HG03460 (cell line): ENCODE data around the gene NOTCH3.

Experiments used
- ATAC-seq: cut with Tn5 transposase; IDR thresholded peaks from one replicate; pipeline ENCODE4 v1.9.1; 2021; ENCODE audit not compliant: unreplicated experiment

Gene NOTCH3

GRCh38 chr19:15169541-15170285 lies 31.1 kb downstream of the NOTCH3 start:
- no peak for ATAC-seq

GRCh38 chr19:15166700-15167099 lies 34.1 kb downstream of the NOTCH3 start:
- no peak for ATAC-seq

- no peak for ATAC-seq
Observed at GRCh38 chr19:15161028-15161984, 39.5 kb downstream of the NOTCH3 start.

- no peak for ATAC-seq
Observed at GRCh38 chr19:15159251-15159650, 41.5 kb downstream of the NOTCH3 start.

GRCh38 chr19:15156391-15156790 lies 44.4 kb downstream of the NOTCH3 start:
- ATAC-seq = no peak

- no peak for ATAC-seq
Observed at GRCh38 chr19:15155296-15155695, 45.5 kb downstream of the NOTCH3 start.

- no peak for ATAC-seq
Observed at GRCh38 chr19:15154002-15154612, 46.7 kb downstream of the NOTCH3 start.

- ATAC-seq = no peak
Observed at GRCh38 chr19:15149737-15150136, 51.1 kb downstream of the NOTCH3 start.

GRCh38 chr19:15147090-15147489 lies 53.7 kb downstream of the NOTCH3 start:
- no peak for ATAC-seq

GRCh38 chr19:15144046-15144646 lies 56.6 kb downstream of the NOTCH3 start:
- no peak for ATAC-seq

- no peak for ATAC-seq
Observed at GRCh38 chr19:15142313-15142712, 58.5 kb downstream of the NOTCH3 start.

GRCh38 chr19:15141143-15141542 lies 59.7 kb downstream of the NOTCH3 start:
- no peak for ATAC-seq

GRCh38 chr19:15138427-15138826 lies 62.4 kb downstream of the NOTCH3 start:
- no peak for ATAC-seq

- no peak for ATAC-seq
Observed at GRCh38 chr19:15137777-15138176, 63.0 kb downstream of the NOTCH3 start.

GRCh38 chr19:15136234-15136954 lies 64.4 kb downstream of the NOTCH3 start:
- no peak for ATAC-seq

- no peak for ATAC-seq
Observed at GRCh38 chr19:15129856-15130585, 70.8 kb downstream of the NOTCH3 start.

- ATAC-seq = no peak
Observed at GRCh38 chr19:15128162-15128770, 72.5 kb downstream of the NOTCH3 start.

- no peak for ATAC-seq
Observed at GRCh38 chr19:15126131-15126910, 74.5 kb downstream of the NOTCH3 start.
